HepG2 (cell line): ENCODE data around the gene WDR7. TPM values are rescaled to one million over a fixed set of nuclear protein-coding genes. Genes with fewer than 3 reads are reported as not detected.

Experiments
- ATF7-NPFF ChIP-seq: sonication (generic); formaldehyde crosslinking; IDR thresholded peaks from 2 replicates; pipeline ENCODE4 v1.8.1; 2023; ENCODE audit warnings: mild to moderate bottlenecking, low read depth, missing genetic modification reagents, moderate library complexity
- BRF2 ChIP-seq: sonication (generic); formaldehyde crosslinking; IDR thresholded peaks from 2 replicates; pipeline ENCODE4 v1.8.1; 2022; ENCODE audit warnings: mild to moderate bottlenecking, missing genetic modification reagents
- KDM1A ChIP-seq: IDR thresholded peaks from 2 replicates; pipeline ENCODE4 v1.6.1; 2016; ENCODE audit warnings: missing compliant biosample characterization
- MAF1 ChIP-seq: sonication (generic); formaldehyde crosslinking; IDR thresholded peaks from 2 replicates; pipeline ENCODE4 v1.5.0; 2020; ENCODE audit warnings: missing genetic modification reagents, borderline replicate concordance
- NCOA2 ChIP-seq: sonication (generic); formaldehyde crosslinking; IDR thresholded peaks from 2 replicates; pipeline ENCODE4 v1.8.0; 2022; ENCODE audit warnings: inconsistent platforms
- PCBP2 ChIP-seq: fragments of 200-400 bp; formaldehyde crosslinking; optimal IDR thresholded peaks from 2 replicates; pipeline ENCODE3; 2018; ENCODE audit warnings: low read length, low read depth; ENCODE audit not compliant: poor library complexity, severe bottlenecking
- PLRG1 ChIP-seq: fragments of 450-650 bp; conservative IDR thresholded peaks from 2 replicates; pipeline ENCODE4 v1.6.1; 2016
- POLR2AphosphoS5 ChIP-seq: IDR thresholded peaks from 2 replicates; pipeline ENCODE4 v1.6.1; 2012; ENCODE audit warnings: low read depth, low read length
- RBAK ChIP-seq: sonication (generic); formaldehyde crosslinking; IDR thresholded peaks from 2 replicates; pipeline ENCODE4 v1.5.1; 2020; ENCODE audit warnings: mild to moderate bottlenecking, missing genetic modification reagents
- RORA ChIP-seq: sonication (generic); formaldehyde crosslinking; IDR thresholded peaks from 2 replicates; pipeline ENCODE4 v1.5.0; 2020; ENCODE audit warnings: mild to moderate bottlenecking, missing genetic modification reagents, moderate library complexity
- SNAPC5 ChIP-seq: sonication (generic); formaldehyde crosslinking; IDR thresholded peaks from 2 replicates; pipeline ENCODE4 v1.8.1; 2023; ENCODE audit warnings: mild to moderate bottlenecking, missing genetic modification reagents, borderline replicate concordance
- SP5 ChIP-seq: IDR thresholded peaks from 2 replicates; pipeline ENCODE4 v1.6.1; 2016; ENCODE audit warnings: low read depth, borderline replicate concordance
- SYNCRIP ChIP-seq: fragments of 200-400 bp; formaldehyde crosslinking; IDR thresholded peaks from 2 replicates; pipeline ENCODE4 v1.6.1; 2018; ENCODE audit warnings: mild to moderate bottlenecking, low read depth, low read length; ENCODE audit not compliant: insufficient read depth
- TBX3 ChIP-seq: fragments of 450-650 bp; IDR thresholded peaks from 2 replicates; pipeline ENCODE4 v1.6.1; 2017; ENCODE audit warnings: antibody characterized with exemption, mild to moderate bottlenecking, inconsistent platforms, borderline replicate concordance
- ZBTB20 ChIP-seq: sonication (generic); formaldehyde crosslinking; IDR thresholded peaks from 2 replicates; pipeline ENCODE4 v1.8.1; 2023; ENCODE audit warnings: missing genetic modification reagents, low read depth, mild to moderate bottlenecking, borderline replicate concordance
- ZBTB34 ChIP-seq: sonication (generic); formaldehyde crosslinking; IDR thresholded peaks from 2 replicates; pipeline ENCODE4 v1.8.0; 2022; ENCODE audit warnings: mild to moderate bottlenecking, missing genetic modification reagents
- ZFP62 ChIP-seq: sonication (generic); formaldehyde crosslinking; IDR thresholded peaks from 2 replicates; pipeline ENCODE4 v1.4.0; 2020; ENCODE audit warnings: missing genetic modification reagents
- ZMYM2 ChIP-seq: sonication (generic); formaldehyde crosslinking; IDR thresholded peaks from 2 replicates; pipeline ENCODE4 v1.8.0; 2022; ENCODE audit warnings: mild to moderate bottlenecking, missing genetic modification reagents
- ZNF343 ChIP-seq: sonication (generic); formaldehyde crosslinking; IDR thresholded peaks from 2 replicates; pipeline ENCODE4 v1.4.0; 2020; ENCODE audit warnings: mild to moderate bottlenecking, missing genetic modification reagents
- ZNF431 ChIP-seq: sonication (generic); formaldehyde crosslinking; IDR thresholded peaks from 2 replicates; pipeline ENCODE4 v1.9.0; 2022; ENCODE audit warnings: missing genetic modification reagents, low read depth, mild to moderate bottlenecking, borderline replicate concordance
- ZNF460 ChIP-seq: sonication (generic); formaldehyde crosslinking; IDR thresholded peaks from 2 replicates; pipeline ENCODE4 v1.5.1; 2020; ENCODE audit warnings: missing genetic modification reagents, mild to moderate bottlenecking, borderline replicate concordance
- ZNF562 ChIP-seq: sonication (generic); formaldehyde crosslinking; IDR thresholded peaks from 2 replicates; pipeline ENCODE4 v1.8.0; 2022; ENCODE audit warnings: missing genetic modification reagents, borderline replicate concordance
- ZNF639 ChIP-seq: conservative IDR thresholded peaks from 2 replicates; pipeline ENCODE4 v1.6.1; 2018; ENCODE audit warnings: missing genetic modification reagents
- ZNF672 ChIP-seq: sonication (generic); formaldehyde crosslinking; IDR thresholded peaks from 2 replicates; pipeline ENCODE4 v1.8.1; 2022; ENCODE audit warnings: missing genetic modification reagents
- ZSCAN31 ChIP-seq: sonication (generic); formaldehyde crosslinking; IDR thresholded peaks from 2 replicates; pipeline ENCODE4 v1.5.0; 2020; ENCODE audit warnings: low read depth, mild to moderate bottlenecking, missing genetic modification reagents
- polyA plus RNA-seq, 8 experiments: library from polyadenylated mRNA; depleted of rRNA in 3 of 8; stranded (reverse) in 7 of 8; unstranded in 1 of 8; fragments of >200 nt; fragmentation: Illumina TruSeq in 4 of 8; extraction: Trizol in 4 of 8; gene quantifications; 2 replicates each; pipeline versions ENCODE4 v1.2.1 to v1.2.3, GENCODE V29; 2011 to 2016; ENCODE audit warnings: low read depth in 4 of 8, missing spikeins in 1 of 8, mixed read lengths in 1 of 8; ENCODE audit not compliant: insufficient read depth in 1 of 8
- total RNA-seq, 5 experiments: library from RNA; depleted of rRNA; stranded (reverse); fragments of >200 nt; fragmentation: Illumina TruSeq; extraction: Trizol; gene quantifications; 2 replicates each; pipeline ENCODE4 v1.2.3, GENCODE V29; 2016; ENCODE audit warnings: low read depth in 1 of 5
- TF ChIP-seq, protein P1 (sequence below): sonication (generic); formaldehyde crosslinking; IDR thresholded peaks from 2 replicates; pipeline ENCODE4 v1.4.0; 2020; ENCODE audit warnings: missing genetic modification reagents

The WDR7 gene
- total and polyA plus RNA-seq, 2 of the 13 experiments (the other 11 are each of a cell fraction or from before 2014, with no cell fraction given): 2.0 to 7.8 TPM

GRCh38 chr18:56650944-56651770 is at the start of gene WDR7 (continued):
- TF ChIP-seq, protein P1, sequence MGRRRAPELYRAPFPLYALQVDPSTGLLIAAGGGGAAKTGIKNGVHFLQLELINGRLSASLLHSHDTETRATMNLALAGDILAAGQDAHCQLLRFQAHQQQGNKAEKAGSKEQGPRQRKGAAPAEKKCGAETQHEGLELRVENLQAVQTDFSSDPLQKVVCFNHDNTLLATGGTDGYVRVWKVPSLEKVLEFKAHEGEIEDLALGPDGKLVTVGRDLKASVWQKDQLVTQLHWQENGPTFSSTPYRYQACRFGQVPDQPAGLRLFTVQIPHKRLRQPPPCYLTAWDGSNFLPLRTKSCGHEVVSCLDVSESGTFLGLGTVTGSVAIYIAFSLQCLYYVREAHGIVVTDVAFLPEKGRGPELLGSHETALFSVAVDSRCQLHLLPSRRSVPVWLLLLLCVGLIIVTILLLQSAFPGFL (CRISPR knock-in tag): no peak
- TF ChIP-seq ZBTB34 (no peak), ZSCAN31 (CRISPR knock-in tag) (no peak), ZNF460 (peak; percentile 23; the same call in 1 of the 2 replicates), POLR2AphosphoS5 (peak; percentile 45), ZNF431 (no peak), ZNF343 (CRISPR knock-in tag) (no peak), RBAK (CRISPR knock-in tag) (no peak), NCOA2 (CRISPR knock-in tag) (peak; percentile 31; the same call in 1 of the 2 replicates), PCBP2 (no peak), SP5 (peak; percentile 77; the same call in 1 of the 2 replicates), ZFP62 (CRISPR knock-in tag) (no peak), SNAPC5 (CRISPR knock-in tag) (no peak), MAF1 (CRISPR knock-in tag) (no peak), ATF7-NPFF (CRISPR knock-in tag) (peak; percentile 47; the same call in 1 of the 2 replicates), ZNF672 (CRISPR knock-in tag) (0 out of 2 replicates have a peak, but pooled peaks have one; percentile 71), ZNF562 (CRISPR knock-in tag) (no peak), RORA (CRISPR knock-in tag) (no peak), BRF2 (CRISPR knock-in tag) (no peak), TBX3 (0 out of 2 replicates have a peak, but pooled peaks have one; percentile 10), ZMYM2 (no peak), PLRG1 (no peak), ZBTB20 (CRISPR knock-in tag) (peak; percentile 60; the same call in 1 of the 2 replicates), ZNF639 (peak; percentile 88), KDM1A (CRISPR knock-in tag) (no peak), SYNCRIP (no peak)
